ENCODE results near the gene ACE2. TPM values are rescaled to one million over a fixed set of nuclear protein-coding genes. Genes with fewer than 3 reads are reported as not detected.
A peak's percentile ranks its signal among the peaks of the same experiment; 100 is the strongest.

ACE2 gene
- total and polyA plus RNA-seq, 10 donors: 0.03 to 0.06 TPM; not detected in 8

DNA sequence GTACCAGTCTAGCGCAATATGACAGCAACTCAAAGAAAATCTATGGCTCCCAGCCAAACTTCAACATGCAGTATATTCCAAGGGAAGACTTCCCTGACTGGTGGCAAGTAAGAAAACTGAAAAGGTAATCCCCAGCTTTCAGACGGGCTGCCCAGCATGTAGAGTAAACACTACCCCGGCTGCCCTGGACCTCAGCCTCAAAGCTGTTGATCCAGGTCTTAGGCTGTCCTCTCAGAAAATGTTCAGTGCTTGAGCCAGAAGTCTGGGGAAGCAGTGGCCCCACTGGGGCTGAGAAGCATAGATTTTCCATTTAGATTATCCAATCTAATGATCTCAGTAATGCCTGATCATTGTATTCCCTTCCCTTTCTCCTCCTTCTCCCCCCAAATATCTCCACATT lies 78.3 kb downstream of the ACE2 start:
- Histone ChIP-seq H3K9me3 (no peaks in the 10 kb centered on the region), H3K27me3 (replicated peaks in 1 of 7) (peaks cover 0 to 16% (median 0%) of the 10 kb centered on the region in 7 donors), H3K4me1 (peaks cover 0 to 5% (median 0%) of the 10 kb centered on the region in 6 donors), H3K4me3 (no peak overlapping the region), H3K36me3 (peaks cover 0 to 22% (median 0%) of the 10 kb centered on the region in 6 donors), H3K27ac (no peak overlapping the region)
- no peak for DNase-seq
- intact Hi-C loops (cut with DNase I; ENCODE audit: low total_unique reads): no loop called here
- TF ChIP-seq POLR2A (IDR thresholded peaks at IDR 0.05): no peak
- TF ChIP-seq, protein P1, sequence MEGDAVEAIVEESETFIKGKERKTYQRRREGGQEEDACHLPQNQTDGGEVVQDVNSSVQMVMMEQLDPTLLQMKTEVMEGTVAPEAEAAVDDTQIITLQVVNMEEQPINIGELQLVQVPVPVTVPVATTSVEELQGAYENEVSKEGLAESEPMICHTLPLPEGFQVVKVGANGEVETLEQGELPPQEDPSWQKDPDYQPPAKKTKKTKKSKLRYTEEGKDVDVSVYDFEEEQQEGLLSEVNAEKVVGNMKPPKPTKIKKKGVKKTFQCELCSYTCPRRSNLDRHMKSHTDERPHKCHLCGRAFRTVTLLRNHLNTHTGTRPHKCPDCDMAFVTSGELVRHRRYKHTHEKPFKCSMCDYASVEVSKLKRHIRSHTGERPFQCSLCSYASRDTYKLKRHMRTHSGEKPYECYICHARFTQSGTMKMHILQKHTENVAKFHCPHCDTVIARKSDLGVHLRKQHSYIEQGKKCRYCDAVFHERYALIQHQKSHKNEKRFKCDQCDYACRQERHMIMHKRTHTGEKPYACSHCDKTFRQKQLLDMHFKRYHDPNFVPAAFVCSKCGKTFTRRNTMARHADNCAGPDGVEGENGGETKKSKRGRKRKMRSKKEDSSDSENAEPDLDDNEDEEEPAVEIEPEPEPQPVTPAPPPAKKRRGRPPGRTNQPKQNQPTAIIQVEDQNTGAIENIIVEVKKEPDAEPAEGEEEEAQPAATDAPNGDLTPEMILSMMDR (IDR thresholded peaks at IDR 0.05 in 8 of 11, conservative IDR thresholded peaks at IDR 0.05 in 3 of 11): no peak
- TF ChIP-seq POLR2AphosphoS5 (IDR thresholded peaks at IDR 0.05): no peak
- WGBS, 5 donors: 76 to 100% (median 89%) methylated on average over 2 to 3 of the region's 3 CpGs

- no peaks in the 10 kb centered on the region for H3K9me3 ChIP-seq
- no peaks in the 10 kb centered on the region for H3K4me1 ChIP-seq
- no peaks in the 10 kb centered on the region for H3K36me3 ChIP-seq
- peak overlapping the region in 2 of 8 donors; percentile 38 to 41 for H3K27ac ChIP-seq
- DNase-seq: no peak
- 4 to 13% (median 9%) methylated on average over 6 of the region's 6 CpGs for WGBS, 5 donors
- H3K27me3 ChIP-seq (replicated peaks in 1 of 7): peaks cover 0 to 14% (median 0%) of the 10 kb centered on the region in 7 donors
- peak in 1 of 3 donors; percentile 59 for TF ChIP-seq POLR2AphosphoS5 (IDR thresholded peaks at IDR 0.05)
- TF ChIP-seq, protein P1 (IDR thresholded peaks at IDR 0.05 in 8 of 11, conservative IDR thresholded peaks at IDR 0.05 in 3 of 11): peak in 1 of 11 experiments; percentile 6
- TF ChIP-seq POLR2A (IDR thresholded peaks at IDR 0.05): no peak
- no peak overlapping the region for H3K4me3 ChIP-seq
- intact Hi-C loops (cut with DNase I; ENCODE audit: low total_unique reads): no loop called here
These were observed 84.8 kb downstream of the ACE2 start for GRCh38 chrX:15515931-15516330.

GRCh38 chrX:15514279-15514678 lies 86.5 kb downstream of the ACE2 start:
- H3K9me3 ChIP-seq: no peaks in the 10 kb centered on the region
- no peak overlapping the region for H3K27ac ChIP-seq
- no peaks in the 10 kb centered on the region for H3K4me1 ChIP-seq
- H3K4me3 ChIP-seq: no peak overlapping the region
- peaks cover 0 to 6% (median 0%) of the 10 kb centered on the region in 6 donors for H3K36me3 ChIP-seq
- intact Hi-C loops (cut with DNase I; ENCODE audit: low total_unique reads): no loop called here
- TF ChIP-seq POLR2AphosphoS5 (IDR thresholded peaks at IDR 0.05): no peak
- TF ChIP-seq, protein P1 (IDR thresholded peaks at IDR 0.05 in 8 of 11, conservative IDR thresholded peaks at IDR 0.05 in 3 of 11): no peak
- TF ChIP-seq POLR2A (IDR thresholded peaks at IDR 0.05): no peak
- DNase-seq: no peak
- 62 to 91% (median 80%) methylated on average over 1 of the region's 1 CpG for WGBS, 5 donors
- peaks cover 0 to 26% (median 0%) of the 10 kb centered on the region in 7 donors for H3K27me3 ChIP-seq (replicated peaks in 1 of 7)

- no peak for DNase-seq
- H3K27ac ChIP-seq: no peak overlapping the region
- TF ChIP-seq, protein P1 (IDR thresholded peaks at IDR 0.05 in 8 of 11, conservative IDR thresholded peaks at IDR 0.05 in 3 of 11): no peak
- no peak for TF ChIP-seq POLR2AphosphoS5 (IDR thresholded peaks at IDR 0.05)
- intact Hi-C loops (cut with DNase I; ENCODE audit: low total_unique reads): no loop called here
- WGBS, 5 donors: 66 to 82% (median 71%) methylated on average over 4 of the region's 4 CpGs
- no peaks in the 10 kb centered on the region for H3K4me1 ChIP-seq
- peaks cover 0 to 24% (median 0%) of the 10 kb centered on the region in 7 donors for H3K27me3 ChIP-seq (replicated peaks in 1 of 7)
- H3K36me3 ChIP-seq: peaks cover 0 to 8% (median 0%) of the 10 kb centered on the region in 6 donors
- no peak overlapping the region for H3K4me3 ChIP-seq
- H3K9me3 ChIP-seq: no peaks in the 10 kb centered on the region
These were observed 88.3 kb downstream of the ACE2 start for GRCh38 chrX:15512401-15512965.

Measured in spleen (tissue), 11 donors.